Mammary epithelial cell (primary cell): ENCODE data around the gene SEMA5A.

ENCODE experiments used
- CTCF ChIP-seq, 2 donors: IDR thresholded peaks in 1 of 2; conservative IDR thresholded peaks in 1 of 2; 2 replicates each; pipeline ENCODE4 v1.5.1; 2011 to 2012; ENCODE audit warnings: inconsistent platforms in 2 of 2, low read length in 2 of 2, mild to moderate bottlenecking in 2 of 2, control low read depth in 1 of 2, low read depth in 1 of 2; ENCODE audit not compliant: insufficient read depth in 1 of 2; ENCODE audit errors: extremely low read depth in 1 of 2
- EZH2 ChIP-seq: IDR thresholded peaks from 2 replicates; pipeline ENCODE4 v1.6.1; 2012; ENCODE audit warnings: low read length, inconsistent platforms, borderline replicate concordance

GRCh38 chr5:9380109-9380508, 165.8 kb downstream of the SEMA5A start:
- TF ChIP-seq CTCF (conservative IDR thresholded peaks at IDR 0.05 in 1 of 2, IDR thresholded peaks at IDR 0.05 in 1 of 2; ENCODE audit: extremely low read depth in 1 of 2, insufficient read depth in 1 of 2, low read depth in 1 of 2, low read length in 2 of 2) (no peak), EZH2 (no peak)
